ENCODE data around the gene POPDC2.
"Not testable (repeated sequence)": the region's sequence is repeated elsewhere in the genome, so short reads cannot be mapped to it uniquely, and the experiment has no call there.

The POPDC2 gene

GRCh38 chr3:119683421-119683820, 23.0 kb upstream of the POPDC2 start:
- Histone ChIP-seq H3K36me3 (ENCODE audit: control insufficient read depth, insufficient read depth, low read length) (no peaks in the 10 kb centered on the region), H3K4me3 (ENCODE audit: insufficient read depth, low read depth, low read length) (no peak overlapping the region), H3K9me3 (ENCODE audit: control insufficient read depth, low read length) (no peaks in the 10 kb centered on the region), H3K4me1 (ENCODE audit: control insufficient read depth, insufficient read depth, low read length) (no peaks in the 10 kb centered on the region), H3K27me3 (ENCODE audit: control insufficient read depth, insufficient read depth, low read length, poor library complexity, severe bottlenecking) (no peaks in the 10 kb centered on the region), H3K27ac (ENCODE audit: insufficient read depth, low read depth, low read length, poor library complexity, severe bottlenecking) (no peak overlapping the region)
- 70% methylated on average over 1 of the region's 1 CpG; no CpG with 5 or more reads in 1 of the 2 experiments for WGBS, 2 experiments

GRCh38 chr3:119681279-119681678, 20.9 kb upstream of the POPDC2 start:
- Histone ChIP-seq H3K36me3 (ENCODE audit: control insufficient read depth, insufficient read depth, low read length) (no peaks in the 10 kb centered on the region), H3K4me3 (ENCODE audit: insufficient read depth, low read depth, low read length) (no peak overlapping the region), H3K27ac (ENCODE audit: insufficient read depth, low read depth, low read length, poor library complexity, severe bottlenecking) (no peak overlapping the region), H3K9me3 (ENCODE audit: control insufficient read depth, low read length) (peaks cover 2% of the 10 kb centered on the region), H3K27me3 (ENCODE audit: control insufficient read depth, insufficient read depth, low read length, poor library complexity, severe bottlenecking) (no peaks in the 10 kb centered on the region), H3K4me1 (ENCODE audit: control insufficient read depth, insufficient read depth, low read length) (peaks cover 3% of the 10 kb centered on the region)
- 67 to 94% methylated on average over 1 of the region's 1 CpG for WGBS, 2 experiments

- Histone ChIP-seq H3K4me1 (ENCODE audit: control insufficient read depth, insufficient read depth, low read length) (peaks cover 6% of the 10 kb centered on the region), H3K27ac (ENCODE audit: insufficient read depth, low read depth, low read length, poor library complexity, severe bottlenecking) (no peak overlapping the region), H3K36me3 (ENCODE audit: control insufficient read depth, insufficient read depth, low read length) (no peaks in the 10 kb centered on the region), H3K4me3 (ENCODE audit: insufficient read depth, low read depth, low read length) (no peak overlapping the region), H3K9me3 (ENCODE audit: control insufficient read depth, low read length) (peaks cover 2% of the 10 kb centered on the region), H3K27me3 (ENCODE audit: control insufficient read depth, insufficient read depth, low read length, poor library complexity, severe bottlenecking) (no peaks in the 10 kb centered on the region)
Measured at GRCh38 chr3:119679874-119680273, 19.5 kb upstream of the POPDC2 start.

GRCh38 chr3:119678209-119678608, 17.8 kb upstream of the POPDC2 start:
- not testable (repeated sequence) for H3K9me3 ChIP-seq (ENCODE audit: control insufficient read depth, low read length); H3K4me1 ChIP-seq (ENCODE audit: control insufficient read depth, insufficient read depth, low read length); H3K4me3 ChIP-seq (ENCODE audit: insufficient read depth, low read depth, low read length); H3K27me3 ChIP-seq (ENCODE audit: control insufficient read depth, insufficient read depth, low read length, poor library complexity, severe bottlenecking); H3K27ac ChIP-seq (ENCODE audit: insufficient read depth, low read depth, low read length, poor library complexity, severe bottlenecking)
- WGBS, 2 experiments: 94 to 96% methylated on average over 10 of the region's 10 CpGs
- peaks cover 10% of the 10 kb centered on the region for H3K36me3 ChIP-seq (ENCODE audit: control insufficient read depth, insufficient read depth, low read length)

- 19 to 23% methylated on average over 6 of the region's 6 CpGs for WGBS, 2 experiments
- H3K4me3 ChIP-seq (ENCODE audit: insufficient read depth, low read depth, low read length): peak overlapping the region; percentile 69
- H3K36me3 ChIP-seq (ENCODE audit: control insufficient read depth, insufficient read depth, low read length): peaks cover 12% of the 10 kb centered on the region
- H3K27ac ChIP-seq (ENCODE audit: insufficient read depth, low read depth, low read length, poor library complexity, severe bottlenecking): no peak overlapping the region
- peaks cover 6% of the 10 kb centered on the region for H3K4me1 ChIP-seq (ENCODE audit: control insufficient read depth, insufficient read depth, low read length)
- H3K27me3 ChIP-seq (ENCODE audit: control insufficient read depth, insufficient read depth, low read length, poor library complexity, severe bottlenecking): no peaks in the 10 kb centered on the region
- H3K9me3 ChIP-seq (ENCODE audit: control insufficient read depth, low read length): peaks cover 2% of the 10 kb centered on the region
Measured at GRCh38 chr3:119677641-119677934, 17.2 kb upstream of the POPDC2 start.

GRCh38 chr3:119676771-119677640, 16.6 kb upstream of the POPDC2 start, which contains the start of gene COX17:
COX17 (minus strand) TSS chr3:119677406; CDS start chr3:119677310, 96 bp downstream.
- Histone ChIP-seq H3K27me3 (ENCODE audit: control insufficient read depth, insufficient read depth, low read length, poor library complexity, severe bottlenecking) (no peaks in the 10 kb centered on the region), H3K4me1 (ENCODE audit: control insufficient read depth, insufficient read depth, low read length) (peaks cover 6% of the 10 kb centered on the region), H3K27ac (ENCODE audit: insufficient read depth, low read depth, low read length, poor library complexity, severe bottlenecking) (no peak within 1 kb of the TSS), H3K4me3 (ENCODE audit: insufficient read depth, low read depth, low read length) (peak within 1 kb of the TSS; percentile 69), H3K36me3 (ENCODE audit: control insufficient read depth, insufficient read depth, low read length) (peaks cover 12% of the 10 kb centered on the region), H3K9me3 (ENCODE audit: control insufficient read depth, low read length) (peaks cover 2% of the 10 kb centered on the region)
- 1% methylated on average over 45 to 54 of the region's 54 CpGs for WGBS, 2 experiments

- 88 to 94% methylated on average over 1 of the region's 1 CpG for WGBS, 2 experiments
- peaks cover 2% of the 10 kb centered on the region for H3K9me3 ChIP-seq (ENCODE audit: control insufficient read depth, low read length)
- no peak overlapping the region for H3K27ac ChIP-seq (ENCODE audit: insufficient read depth, low read depth, low read length, poor library complexity, severe bottlenecking)
- H3K27me3 ChIP-seq (ENCODE audit: control insufficient read depth, insufficient read depth, low read length, poor library complexity, severe bottlenecking): no peaks in the 10 kb centered on the region
- peaks cover 6% of the 10 kb centered on the region for H3K4me1 ChIP-seq (ENCODE audit: control insufficient read depth, insufficient read depth, low read length)
- peak overlapping the region; percentile 69 for H3K4me3 ChIP-seq (ENCODE audit: insufficient read depth, low read depth, low read length)
- peaks cover 17% of the 10 kb centered on the region for H3K36me3 ChIP-seq (ENCODE audit: control insufficient read depth, insufficient read depth, low read length)
Measured at GRCh38 chr3:119676020-119676419, 15.6 kb upstream of the POPDC2 start.

- Histone ChIP-seq H3K27me3 (ENCODE audit: control insufficient read depth, insufficient read depth, low read length, poor library complexity, severe bottlenecking) (no peaks in the 10 kb centered on the region), H3K4me3 (ENCODE audit: insufficient read depth, low read depth, low read length) (no peak overlapping the region), H3K4me1 (ENCODE audit: control insufficient read depth, insufficient read depth, low read length) (peaks cover 6% of the 10 kb centered on the region), H3K9me3 (ENCODE audit: control insufficient read depth, low read length) (peaks cover 2% of the 10 kb centered on the region), H3K36me3 (ENCODE audit: control insufficient read depth, insufficient read depth, low read length) (peaks cover 17% of the 10 kb centered on the region), H3K27ac (ENCODE audit: insufficient read depth, low read depth, low read length, poor library complexity, severe bottlenecking) (no peak overlapping the region)
- 75 to 96% methylated on average over 1 to 4 of the region's 5 CpGs for WGBS, 2 experiments
Measured at GRCh38 chr3:119675188-119675874, 14.9 kb upstream of the POPDC2 start.

- Histone ChIP-seq H3K4me3 (ENCODE audit: insufficient read depth, low read depth, low read length) (no peak overlapping the region), H3K9me3 (ENCODE audit: control insufficient read depth, low read length) (peaks cover 2% of the 10 kb centered on the region), H3K36me3 (ENCODE audit: control insufficient read depth, insufficient read depth, low read length) (peaks cover 17% of the 10 kb centered on the region), H3K27me3 (ENCODE audit: control insufficient read depth, insufficient read depth, low read length, poor library complexity, severe bottlenecking) (no peaks in the 10 kb centered on the region), H3K4me1 (ENCODE audit: control insufficient read depth, insufficient read depth, low read length) (peaks cover 6% of the 10 kb centered on the region), H3K27ac (ENCODE audit: insufficient read depth, low read depth, low read length, poor library complexity, severe bottlenecking) (no peak overlapping the region)
- 91 to 92% methylated on average over 18 of the region's 18 CpGs for WGBS, 2 experiments
Measured at GRCh38 chr3:119673875-119674274, 13.5 kb upstream of the POPDC2 start.

GRCh38 chr3:119672776-119673175, 12.4 kb upstream of the POPDC2 start:
- H3K27ac ChIP-seq (ENCODE audit: insufficient read depth, low read depth, low read length, poor library complexity, severe bottlenecking): no peak overlapping the region

More at GRCh38 chr3:119672776-119673175, 12.4 kb upstream of the POPDC2 start:
- 98 to 100% methylated on average over 2 of the region's 2 CpGs for WGBS, 2 experiments
- H3K9me3 ChIP-seq (ENCODE audit: control insufficient read depth, low read length): peaks cover 2% of the 10 kb centered on the region
- no peaks in the 10 kb centered on the region for H3K27me3 ChIP-seq (ENCODE audit: control insufficient read depth, insufficient read depth, low read length, poor library complexity, severe bottlenecking)
- H3K4me3 ChIP-seq (ENCODE audit: insufficient read depth, low read depth, low read length): no peak overlapping the region
- peaks cover 5% of the 10 kb centered on the region for H3K4me1 ChIP-seq (ENCODE audit: control insufficient read depth, insufficient read depth, low read length)
- peaks cover 17% of the 10 kb centered on the region for H3K36me3 ChIP-seq (ENCODE audit: control insufficient read depth, insufficient read depth, low read length)

All from ectodermal cell (in vitro differentiated cells).